ENCODE results near the gene TSC22D4.

Gene TSC22D4

DNA sequence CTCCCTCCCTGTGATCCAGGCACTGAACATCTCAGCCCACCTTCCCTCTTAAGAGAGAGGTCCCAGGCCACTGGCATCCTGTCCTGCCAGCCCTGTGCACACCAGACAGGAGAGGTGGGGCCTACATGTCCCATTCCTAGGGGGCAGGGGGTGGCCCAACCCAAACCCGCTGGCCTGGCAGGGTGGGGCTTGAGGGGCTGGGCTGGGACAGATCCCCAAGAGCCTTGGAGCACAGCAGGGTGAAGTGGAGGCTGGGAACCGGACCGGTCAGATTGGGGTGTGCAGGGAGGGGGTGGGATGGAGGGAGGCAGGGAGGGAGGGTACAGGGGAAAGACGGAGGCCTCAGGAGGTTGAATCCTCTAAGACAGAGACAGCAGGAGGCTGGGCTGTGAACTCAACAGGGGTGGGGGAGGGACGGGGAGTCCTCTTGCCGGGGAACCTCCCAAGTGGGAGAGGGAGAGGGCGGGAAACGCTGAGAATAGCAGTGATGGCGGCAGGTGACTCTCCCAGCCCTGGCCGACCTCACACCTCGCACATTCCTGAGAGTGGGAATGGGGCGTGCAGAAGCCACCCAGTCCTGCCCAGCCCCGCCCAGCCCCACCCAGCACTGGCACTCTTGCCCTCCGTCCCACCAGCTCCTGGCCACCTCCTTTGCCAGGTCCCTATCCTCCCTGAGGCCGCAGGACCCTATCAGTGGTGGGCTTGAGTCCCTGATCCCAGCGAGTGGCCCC lies 6.7 kb downstream of the TSC22D4 start:
- TF ChIP-seq POLR2AphosphoS5 (IDR thresholded peaks at IDR 0.05; ENCODE audit: low read depth, low read length) (no peak), TAF1 (IDR thresholded peaks at IDR 0.05; ENCODE audit: borderline replicate concordance, insufficient read depth, low read length) (no peak), FOXP2 (optimal IDR thresholded peaks at IDR 0.05; ENCODE audit: borderline replicate concordance, extremely low read depth, extremely low read length, insufficient read depth) (no peak)

DNA sequence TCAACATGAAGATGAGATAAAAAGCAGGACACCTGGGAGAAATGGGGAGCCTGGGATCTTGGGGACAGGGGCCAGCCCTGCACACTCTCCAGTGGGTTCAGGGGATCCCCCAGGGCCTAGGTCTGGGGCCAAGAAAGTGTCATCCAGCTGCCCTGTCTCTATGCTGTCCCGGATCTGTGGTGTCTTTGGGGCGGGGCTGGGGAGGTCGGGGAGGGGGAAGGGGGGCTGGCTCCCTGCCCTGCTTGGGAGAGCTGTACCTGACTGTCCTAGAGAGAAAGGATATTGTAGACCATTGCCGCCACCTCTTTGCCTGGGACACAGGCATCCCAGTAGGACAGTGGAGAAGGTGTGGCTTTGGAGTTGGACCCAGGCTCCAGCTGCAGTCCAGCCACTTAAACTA lies 8.0 kb downstream of the TSC22D4 start:
- TF ChIP-seq TAF1 (IDR thresholded peaks at IDR 0.05; ENCODE audit: borderline replicate concordance, insufficient read depth, low read length) (no peak), FOXP2 (optimal IDR thresholded peaks at IDR 0.05; ENCODE audit: borderline replicate concordance, extremely low read depth, extremely low read length, insufficient read depth) (no peak), POLR2AphosphoS5 (IDR thresholded peaks at IDR 0.05; ENCODE audit: low read depth, low read length) (no peak), SIN3A (IDR thresholded peaks at IDR 0.05; ENCODE audit: borderline replicate concordance, insufficient read depth, low read length) (no peak)
- TF ChIP-seq, protein P1, sequence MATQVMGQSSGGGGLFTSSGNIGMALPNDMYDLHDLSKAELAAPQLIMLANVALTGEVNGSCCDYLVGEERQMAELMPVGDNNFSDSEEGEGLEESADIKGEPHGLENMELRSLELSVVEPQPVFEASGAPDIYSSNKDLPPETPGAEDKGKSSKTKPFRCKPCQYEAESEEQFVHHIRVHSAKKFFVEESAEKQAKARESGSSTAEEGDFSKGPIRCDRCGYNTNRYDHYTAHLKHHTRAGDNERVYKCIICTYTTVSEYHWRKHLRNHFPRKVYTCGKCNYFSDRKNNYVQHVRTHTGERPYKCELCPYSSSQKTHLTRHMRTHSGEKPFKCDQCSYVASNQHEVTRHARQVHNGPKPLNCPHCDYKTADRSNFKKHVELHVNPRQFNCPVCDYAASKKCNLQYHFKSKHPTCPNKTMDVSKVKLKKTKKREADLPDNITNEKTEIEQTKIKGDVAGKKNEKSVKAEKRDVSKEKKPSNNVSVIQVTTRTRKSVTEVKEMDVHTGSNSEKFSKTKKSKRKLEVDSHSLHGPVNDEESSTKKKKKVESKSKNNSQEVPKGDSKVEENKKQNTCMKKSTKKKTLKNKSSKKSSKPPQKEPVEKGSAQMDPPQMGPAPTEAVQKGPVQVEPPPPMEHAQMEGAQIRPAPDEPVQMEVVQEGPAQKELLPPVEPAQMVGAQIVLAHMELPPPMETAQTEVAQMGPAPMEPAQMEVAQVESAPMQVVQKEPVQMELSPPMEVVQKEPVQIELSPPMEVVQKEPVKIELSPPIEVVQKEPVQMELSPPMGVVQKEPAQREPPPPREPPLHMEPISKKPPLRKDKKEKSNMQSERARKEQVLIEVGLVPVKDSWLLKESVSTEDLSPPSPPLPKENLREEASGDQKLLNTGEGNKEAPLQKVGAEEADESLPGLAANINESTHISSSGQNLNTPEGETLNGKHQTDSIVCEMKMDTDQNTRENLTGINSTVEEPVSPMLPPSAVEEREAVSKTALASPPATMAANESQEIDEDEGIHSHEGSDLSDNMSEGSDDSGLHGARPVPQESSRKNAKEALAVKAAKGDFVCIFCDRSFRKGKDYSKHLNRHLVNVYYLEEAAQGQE (IDR thresholded peaks at IDR 0.05; ENCODE audit: insufficient read depth in 1 of 2, low read depth in 2 of 2, low read length in 2 of 2): no peak

DNA sequence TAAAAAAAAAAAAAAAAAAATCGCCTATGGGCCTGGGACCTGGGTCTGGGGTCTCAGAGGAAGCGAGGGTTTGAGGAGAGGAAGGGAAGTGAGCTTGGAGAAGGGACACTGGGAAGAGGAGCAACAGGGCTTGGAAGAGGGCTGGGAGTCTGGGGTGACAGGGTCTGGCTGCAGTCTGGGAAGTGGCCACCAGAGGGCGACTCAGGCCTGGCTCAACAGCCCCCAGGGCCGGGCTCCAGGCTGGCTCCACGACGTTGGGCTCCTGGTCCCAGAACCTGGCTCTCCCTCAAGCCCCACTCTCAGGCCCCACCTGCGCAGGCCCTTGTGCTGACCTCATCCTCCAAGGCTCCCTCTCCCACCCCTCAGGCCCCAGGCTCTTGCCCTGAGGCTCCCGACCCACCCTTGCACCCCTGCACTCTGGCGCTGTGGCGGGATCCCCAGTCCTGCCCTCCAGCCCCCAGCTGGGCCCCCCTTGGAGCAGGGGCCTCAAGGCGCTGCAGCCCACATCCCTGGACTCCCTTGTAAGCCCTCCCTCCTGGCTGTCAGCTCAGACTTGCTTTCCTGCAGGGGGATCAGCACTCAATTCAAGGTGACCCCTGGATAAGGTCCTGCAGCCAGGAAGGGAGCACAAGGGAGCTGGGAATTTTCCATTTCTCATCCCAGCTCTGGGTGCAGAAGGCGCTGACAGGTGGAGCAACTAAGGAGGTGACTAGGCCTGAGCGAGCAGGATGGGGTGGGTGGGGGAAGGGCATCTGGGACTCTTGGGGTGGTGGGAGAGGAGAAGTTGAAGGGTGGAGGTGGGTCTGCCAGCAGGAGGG lies 9.6 kb downstream of the TSC22D4 start:
- TF ChIP-seq SIN3A (IDR thresholded peaks at IDR 0.05; ENCODE audit: borderline replicate concordance, insufficient read depth, low read length) (no peak), FOXP2 (optimal IDR thresholded peaks at IDR 0.05; ENCODE audit: borderline replicate concordance, extremely low read depth, extremely low read length, insufficient read depth) (no peak), POLR2AphosphoS5 (IDR thresholded peaks at IDR 0.05; ENCODE audit: low read depth, low read length) (no peak), TAF1 (IDR thresholded peaks at IDR 0.05; ENCODE audit: borderline replicate concordance, insufficient read depth, low read length) (no peak)
- TF ChIP-seq, protein P1 (IDR thresholded peaks at IDR 0.05; ENCODE audit: insufficient read depth in 1 of 2, low read depth in 2 of 2, low read length in 2 of 2): no peak

DNA sequence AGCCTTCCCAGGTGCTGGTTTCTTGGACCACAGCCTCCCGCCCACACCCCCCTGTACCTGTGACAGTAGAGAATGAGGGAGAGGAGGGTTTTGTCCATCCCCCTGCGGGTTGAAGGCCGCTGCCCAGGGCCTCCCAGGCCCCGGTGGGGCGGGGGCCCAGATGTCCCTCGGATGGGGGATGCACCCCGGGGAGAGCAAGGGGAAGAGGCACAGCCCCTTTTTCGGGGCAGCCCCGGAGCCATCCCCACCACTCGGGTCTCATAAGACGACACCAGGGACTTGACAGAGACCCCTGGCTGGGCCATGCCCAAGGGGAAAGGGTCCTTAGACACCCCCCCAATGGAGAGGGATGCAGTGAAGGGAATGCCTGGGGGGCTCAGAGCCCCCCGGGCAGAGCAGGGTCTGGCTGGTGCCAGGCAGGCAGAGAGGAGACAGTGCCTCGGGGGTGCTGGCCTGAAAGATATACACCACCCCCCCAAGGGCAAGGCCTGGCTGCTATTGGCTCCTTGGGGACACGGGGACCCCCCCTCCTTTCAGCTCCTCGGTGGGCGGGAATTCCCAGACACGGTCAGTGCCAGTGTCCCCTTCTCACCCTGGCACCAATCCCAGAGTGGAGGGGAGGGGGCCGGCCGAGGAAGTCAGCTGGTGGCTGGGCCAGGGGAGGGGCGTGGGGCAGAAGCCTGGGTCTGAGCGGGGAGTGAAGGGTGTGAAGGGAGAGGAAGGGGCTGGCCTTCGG lies 11.2 kb downstream of the TSC22D4 start:
- no peak for TF ChIP-seq POLR2AphosphoS5 (IDR thresholded peaks at IDR 0.05; ENCODE audit: low read depth, low read length)
- no peak for TF ChIP-seq FOXP2 (optimal IDR thresholded peaks at IDR 0.05; ENCODE audit: borderline replicate concordance, extremely low read depth, extremely low read length, insufficient read depth)
- no peak for TF ChIP-seq TAF1 (IDR thresholded peaks at IDR 0.05; ENCODE audit: borderline replicate concordance, insufficient read depth, low read length)
- TF ChIP-seq, protein P1 (IDR thresholded peaks at IDR 0.05; ENCODE audit: insufficient read depth in 1 of 2, low read depth in 2 of 2, low read length in 2 of 2): no peak
- TF ChIP-seq SIN3A (IDR thresholded peaks at IDR 0.05; ENCODE audit: borderline replicate concordance, insufficient read depth, low read length): no peak
